ENCODE data around the gene KTN1. TPM values are rescaled to one million over a fixed set of nuclear protein-coding genes. Genes with fewer than 3 reads are reported as not detected.
A peak's percentile ranks its signal among the peaks of the same experiment; 100 is the strongest.

KTN1 gene
- total RNA-seq, 2 experiments from 2014 or later = 107 to 113 TPM

- peaks cover 37% of the 10 kb centered on the region for H3K4me1 Mint-ChIP-seq (ENCODE audit: low read depth)
- ChIA-PET POLR2A (no interaction called here), CTCF (no interaction called here)
- H3K36me3 Mint-ChIP-seq (ENCODE audit: low read depth) = peaks cover 35% of the 10 kb centered on the region
- H3K9me3 Mint-ChIP-seq = no peaks in the 10 kb centered on the region
- DNase-seq (no peak), ATAC-seq (no peak)
- no peaks in the 10 kb centered on the region for H3K27me3 Mint-ChIP-seq
- H3K27ac Mint-ChIP-seq = no peak overlapping the region
- intact Hi-C loops (cut with micrococcal nuclease) = no loop called here
- TF ChIP-seq CTCF (IDR thresholded peaks at IDR 0.05) = no peak
- no peak overlapping the region for H3K4me3 Mint-ChIP-seq
These were observed 30.8 kb downstream of the KTN1 start for GRCh38 chr14:55610713-55611370.

GRCh38 chr14:55611859-55612258 is 31.9 kb downstream of the KTN1 start:
- ATAC-seq (no peak), DNase-seq (no peak)
- intact Hi-C loops (cut with micrococcal nuclease) = no loop called here
- Mint-ChIP-seq H3K27me3 (no peaks in the 10 kb centered on the region), H3K4me3 (no peak overlapping the region), H3K36me3 (ENCODE audit: low read depth) (peaks cover 43% of the 10 kb centered on the region), H3K9me3 (no peaks in the 10 kb centered on the region), H3K4me1 (ENCODE audit: low read depth) (peaks cover 32% of the 10 kb centered on the region), H3K27ac (peak overlapping the region; percentile 39)
- no peak for TF ChIP-seq CTCF (IDR thresholded peaks at IDR 0.05)
- CTCF ChIA-PET = no interaction called here
- POLR2A ChIA-PET = no interaction called here

GRCh38 chr14:55614304-55614703 is 34.3 kb downstream of the KTN1 start:
- H3K27me3 Mint-ChIP-seq = no peaks in the 10 kb centered on the region
- POLR2A ChIA-PET = no interaction called here
- peaks cover under 1% of the 10 kb centered on the region for H3K9me3 Mint-ChIP-seq
- no peak overlapping the region for H3K4me3 Mint-ChIP-seq
- DNase-seq (no peak), ATAC-seq (no peak)
- CTCF ChIA-PET = interaction anchor here (0.9 kb wide), 1 partner anchor 168 kb away, joined by 3 read pairs; no protein-coding TSS in a partner anchor
- no peak for TF ChIP-seq CTCF (IDR thresholded peaks at IDR 0.05)
- H3K4me1 Mint-ChIP-seq (ENCODE audit: low read depth) = peaks cover 24% of the 10 kb centered on the region
- peaks cover 58% of the 10 kb centered on the region for H3K36me3 Mint-ChIP-seq (ENCODE audit: low read depth)
- intact Hi-C loops (cut with micrococcal nuclease) = no loop called here
- H3K27ac Mint-ChIP-seq = no peak overlapping the region

- CTCF ChIA-PET = no interaction called here
- H3K27ac Mint-ChIP-seq = no peak overlapping the region
- peaks cover 12% of the 10 kb centered on the region for H3K9me3 Mint-ChIP-seq
- peaks cover 73% of the 10 kb centered on the region for H3K36me3 Mint-ChIP-seq (ENCODE audit: low read depth)
- H3K27me3 Mint-ChIP-seq = no peaks in the 10 kb centered on the region
- intact Hi-C loops (cut with micrococcal nuclease) = no loop called here
- no peak overlapping the region for H3K4me3 Mint-ChIP-seq
- POLR2A ChIA-PET = interaction anchor here (1.1 kb wide), 1 partner anchor 35 kb away, joined by 4 read pairs; no protein-coding TSS in a partner anchor
- H3K4me1 Mint-ChIP-seq (ENCODE audit: low read depth) = peaks cover 5% of the 10 kb centered on the region
- ATAC-seq (no peak), DNase-seq (no peak)
- no peak for TF ChIP-seq CTCF (IDR thresholded peaks at IDR 0.05)
These were observed 40.3 kb downstream of the KTN1 start for GRCh38 chr14:55620277-55620676.

GRCh38 chr14:55620981-55621380 is 41.0 kb downstream of the KTN1 start:
- intact Hi-C loops (cut with micrococcal nuclease) = no loop called here
- no peak overlapping the region for H3K27ac Mint-ChIP-seq
- no peak for TF ChIP-seq CTCF (IDR thresholded peaks at IDR 0.05)
- peaks cover 12% of the 10 kb centered on the region for H3K9me3 Mint-ChIP-seq
- DNase-seq (no peak), ATAC-seq (no peak)
- H3K4me1 Mint-ChIP-seq (ENCODE audit: low read depth) = peaks cover 5% of the 10 kb centered on the region
- POLR2A ChIA-PET = no interaction called here
- no peak overlapping the region for H3K4me3 Mint-ChIP-seq
- CTCF ChIA-PET = no interaction called here
- H3K36me3 Mint-ChIP-seq (ENCODE audit: low read depth) = peaks cover 67% of the 10 kb centered on the region
- H3K27me3 Mint-ChIP-seq = no peaks in the 10 kb centered on the region
